Astrocyte of the cerebellum (primary cell): ENCODE measurements around the gene ADGRB2.

Experiments used
- DNase-seq: peaks from one replicate; pipeline ENCODE4 v3.0.0-alpha.2; 2011; ENCODE audit warnings: low read depth
- H3K4me3 ChIP-seq: 2 replicates; pipeline ENCODE4 v1.5.1; 2011; ENCODE audit warnings: mild to moderate bottlenecking, low read depth, low read length, moderate library complexity
- CTCF ChIP-seq: IDR thresholded peaks from 2 replicates; pipeline ENCODE4 v1.5.1; 2012; ENCODE audit warnings: low read length, low read depth, moderate library complexity, mild to moderate bottlenecking; ENCODE audit errors: missing control alignments
- in situ Hi-C: cut with HindIII; loops from 2 replicates; pipeline ENCODE4 v1.10.0; 2017; ENCODE audit warnings: low sequenced_read_pairs

Gene ADGRB2

GRCh38 chr1:31735571-31735970 lies 28.6 kb downstream of the ADGRB2 start:
- TF ChIP-seq CTCF = no peak
- no peak for DNase-seq
- in situ Hi-C loops = no loop called here
- no peak overlapping the region for H3K4me3 ChIP-seq

DNA sequence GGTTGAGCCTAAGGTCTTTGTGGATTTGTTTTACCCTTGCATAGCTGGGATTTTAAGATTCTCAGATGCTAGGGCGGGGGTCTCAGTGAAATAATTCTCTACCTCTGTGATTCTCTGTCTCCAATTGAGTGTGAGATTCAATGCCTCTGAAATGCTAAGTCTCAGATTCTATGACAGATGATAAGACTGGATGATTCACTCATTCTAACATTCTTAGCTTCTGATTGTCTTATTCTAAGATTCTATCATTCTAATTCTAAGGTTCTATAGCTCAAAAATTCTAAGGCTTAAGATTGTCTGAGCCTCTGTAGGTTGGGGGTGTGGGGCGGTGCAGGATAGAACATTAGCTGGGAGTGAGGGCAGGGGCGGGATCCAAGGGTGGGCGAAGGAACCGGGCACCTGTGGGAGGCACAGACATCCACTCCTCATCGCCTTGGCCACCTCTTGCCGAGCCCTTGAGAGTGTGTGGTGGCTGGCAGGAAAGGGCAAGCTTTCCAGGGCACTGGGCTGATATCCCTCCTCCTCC lies 29.5 kb downstream of the ADGRB2 start:
- in situ Hi-C loops = no loop called here
- no peak overlapping the region for H3K4me3 ChIP-seq

DNA sequence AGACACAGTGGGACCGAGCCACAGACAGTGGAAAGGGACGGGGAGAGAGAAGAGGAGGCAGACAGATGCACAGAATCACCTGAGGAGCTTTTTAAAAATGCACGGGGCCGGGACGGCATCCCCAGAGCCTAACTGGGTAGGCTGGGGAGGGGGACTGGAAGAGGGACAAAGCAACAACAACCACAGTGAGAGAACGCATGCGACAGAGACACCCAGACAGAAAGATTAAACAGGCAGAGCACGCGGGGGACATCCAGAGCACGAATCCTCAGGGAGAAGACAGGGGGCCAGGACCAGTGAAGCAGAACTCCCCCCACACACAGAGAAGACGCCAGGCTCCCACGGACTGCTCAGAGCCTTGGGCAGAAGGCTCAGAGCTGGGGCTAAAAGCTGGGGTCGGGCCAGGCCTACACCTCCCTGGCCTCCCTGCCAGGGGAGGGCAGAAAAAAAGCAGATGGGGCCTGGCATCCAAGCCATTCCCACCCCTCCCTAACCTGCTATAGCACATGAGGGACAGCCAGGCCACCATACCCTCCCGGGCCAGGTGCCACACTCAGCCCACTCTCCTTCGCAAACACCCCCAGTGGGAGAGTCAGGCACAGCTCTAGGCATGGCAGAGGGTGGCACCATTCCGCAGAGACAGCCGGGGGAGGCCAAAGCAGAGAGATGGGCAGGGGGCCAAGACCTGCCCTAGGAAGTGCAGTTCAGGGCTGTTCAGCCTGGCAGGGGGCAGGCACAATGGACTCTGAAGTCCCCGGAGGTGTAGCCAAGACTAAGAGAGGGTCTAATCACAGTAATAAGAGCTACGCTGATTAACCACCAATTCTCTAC lies 30.5 kb downstream of the ADGRB2 start:
- no peak for TF ChIP-seq CTCF
- in situ Hi-C loops = no loop called here
- DNase-seq = no peak
- no peak overlapping the region for H3K4me3 ChIP-seq

More for the DNA sequence above, 29.5 kb downstream of the ADGRB2 start:
- no peak for DNase-seq
- no peak for TF ChIP-seq CTCF

DNA sequence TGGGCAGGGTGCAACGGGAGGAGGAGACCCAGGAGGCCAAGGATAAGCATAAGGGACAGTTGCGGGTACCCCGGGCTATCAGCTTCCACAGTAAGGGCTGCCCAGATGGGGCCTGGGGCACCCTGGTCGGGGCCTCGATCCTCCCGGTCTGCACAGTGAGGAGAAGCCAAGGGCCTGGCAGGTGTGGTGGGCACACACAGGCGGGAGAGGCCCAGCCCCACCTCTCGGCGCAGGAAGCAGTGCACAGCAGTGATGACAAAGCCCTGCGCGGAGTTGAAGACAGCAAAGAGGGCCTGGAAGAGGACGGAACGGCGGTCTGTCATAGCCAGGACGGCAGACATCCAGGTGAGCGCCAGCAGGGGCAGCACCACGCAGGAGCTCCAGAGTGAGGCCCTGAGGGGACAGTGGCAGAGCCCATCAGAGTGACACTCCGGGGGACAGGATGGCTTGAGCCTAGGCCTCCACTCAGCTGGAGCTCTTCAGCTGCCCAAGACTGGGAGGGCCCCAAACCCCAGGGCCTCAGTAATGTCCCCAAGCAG lies 31.3 kb downstream of the ADGRB2 start:
- TF ChIP-seq CTCF = no peak
- H3K4me3 ChIP-seq = no peak overlapping the region
- DNase-seq = no peak
- in situ Hi-C loops = no loop called here

- in situ Hi-C loops = no loop called here
- TF ChIP-seq CTCF = no peak
- no peak overlapping the region for H3K4me3 ChIP-seq
- no peak for DNase-seq
Observed at GRCh38 chr1:31732343-31732742, 31.8 kb downstream of the ADGRB2 start.

DNA sequence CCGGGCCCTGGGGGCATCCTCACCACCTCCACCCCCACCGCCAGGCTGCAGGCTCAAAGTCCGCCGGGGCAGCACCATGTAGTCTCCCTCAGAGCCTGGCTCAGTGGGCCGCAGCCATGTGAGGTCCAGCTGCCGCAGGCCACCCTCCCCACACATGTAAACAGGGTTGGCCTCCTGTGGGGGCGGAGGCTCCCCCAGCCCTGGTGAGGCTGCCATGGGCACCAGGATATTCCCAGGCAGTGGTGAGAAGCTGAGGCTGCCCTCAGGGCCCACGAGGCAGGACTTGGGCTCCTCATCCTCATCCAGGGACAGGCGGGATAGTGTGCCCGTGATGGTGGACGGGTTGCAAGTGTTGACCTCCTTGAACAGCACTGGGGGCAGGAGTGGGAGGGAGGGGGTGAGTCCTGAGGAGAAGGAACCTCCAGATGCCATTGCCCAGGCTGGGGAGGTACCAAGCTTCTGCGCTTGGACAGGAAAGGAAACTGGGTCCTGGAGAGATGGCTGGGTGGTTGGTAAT lies 33.0 kb downstream of the ADGRB2 start:
- in situ Hi-C loops = no loop called here
- no peak for DNase-seq
- TF ChIP-seq CTCF = no peak
- no peak overlapping the region for H3K4me3 ChIP-seq
